Measurements from ENCODE around the gene TARBP1.

TARBP1 gene

GRCh38 chr1:234507626-234508387, 28.8 kb upstream of the TARBP1 start:
- TF ChIP-seq EZH2 (IDR thresholded peaks at IDR 0.05; ENCODE audit: borderline replicate concordance, low read depth, low read length, severe bottlenecking) = no peak
- TF ChIP-seq CTCF (IDR thresholded peaks at IDR 0.05; ENCODE audit: borderline replicate concordance, extremely low read depth, low read length, poor library complexity, severe bottlenecking) = no peak
- no peaks in the 10 kb centered on the region for H3K79me2 ChIP-seq (ENCODE audit: insufficient read depth, low read length)
- H4K20me1 ChIP-seq (ENCODE audit: insufficient read depth, low read length) = no peaks in the 10 kb centered on the region
- no peak overlapping the region for H3K27ac ChIP-seq (ENCODE audit: low read length)
- H3K36me3 ChIP-seq (ENCODE audit: insufficient read depth, low read length) = no peaks in the 10 kb centered on the region
- peaks cover 32% of the 10 kb centered on the region for H3K4me1 ChIP-seq (ENCODE audit: insufficient read depth, low read length)
- H3K4me2 ChIP-seq (ENCODE audit: insufficient read depth, low read length) = no peak overlapping the region
- H3K27me3 ChIP-seq (ENCODE audit: insufficient read depth, low read length, poor library complexity) = no peaks in the 10 kb centered on the region
- H2AFZ ChIP-seq (ENCODE audit: low read depth, low read length) = no peak overlapping the region
- no peak overlapping the region for H3K4me3 ChIP-seq (ENCODE audit: low read depth in 1 of 2, low read length in 2 of 2)
- no peak for ATAC-seq (ENCODE audit: insufficient read depth, low read depth)
- H3K9me3 ChIP-seq (ENCODE audit: insufficient read depth, low read length, severe bottlenecking) = no peaks in the 10 kb centered on the region
- H3K9ac ChIP-seq (ENCODE audit: low read depth, low read length) = no peak overlapping the region
- no peak for DNase-seq

GRCh38 chr1:234507089-234507488, 28.1 kb upstream of the TARBP1 start:
- no peak overlapping the region for H3K27ac ChIP-seq (ENCODE audit: low read length)
- H2AFZ ChIP-seq (ENCODE audit: low read depth, low read length) = no peak overlapping the region
- ATAC-seq (ENCODE audit: insufficient read depth, low read depth) (no peak), DNase-seq (no peak)
- no peaks in the 10 kb centered on the region for H3K79me2 ChIP-seq (ENCODE audit: insufficient read depth, low read length)
- no peaks in the 10 kb centered on the region for H3K36me3 ChIP-seq (ENCODE audit: insufficient read depth, low read length)
- H3K4me1 ChIP-seq (ENCODE audit: insufficient read depth, low read length) = peaks cover 32% of the 10 kb centered on the region
- H3K27me3 ChIP-seq (ENCODE audit: insufficient read depth, low read length, poor library complexity) = no peaks in the 10 kb centered on the region
- H3K4me3 ChIP-seq (ENCODE audit: low read depth in 1 of 2, low read length in 2 of 2) = no peak overlapping the region
- no peaks in the 10 kb centered on the region for H4K20me1 ChIP-seq (ENCODE audit: insufficient read depth, low read length)
- TF ChIP-seq EZH2 (IDR thresholded peaks at IDR 0.05; ENCODE audit: borderline replicate concordance, low read depth, low read length, severe bottlenecking) (no peak), CTCF (IDR thresholded peaks at IDR 0.05; ENCODE audit: borderline replicate concordance, extremely low read depth, low read length, poor library complexity, severe bottlenecking) (no peak)
- H3K9ac ChIP-seq (ENCODE audit: low read depth, low read length) = no peak overlapping the region
- H3K9me3 ChIP-seq (ENCODE audit: insufficient read depth, low read length, severe bottlenecking) = no peaks in the 10 kb centered on the region
- no peak overlapping the region for H3K4me2 ChIP-seq (ENCODE audit: insufficient read depth, low read length)

GRCh38 chr1:234505769-234506102, 26.8 kb upstream of the TARBP1 start:
- Histone ChIP-seq H3K27ac (ENCODE audit: low read length) (peak overlapping the region; percentile 68; the same call in 1 of the 2 replicates), H3K9me3 (ENCODE audit: insufficient read depth, low read length, severe bottlenecking) (no peaks in the 10 kb centered on the region), H3K4me3 (ENCODE audit: low read depth in 1 of 2, low read length in 2 of 2) (no peak overlapping the region), H4K20me1 (ENCODE audit: insufficient read depth, low read length) (no peaks in the 10 kb centered on the region), H3K27me3 (ENCODE audit: insufficient read depth, low read length, poor library complexity) (no peaks in the 10 kb centered on the region), H3K4me1 (ENCODE audit: insufficient read depth, low read length) (peaks cover 32% of the 10 kb centered on the region), H3K79me2 (ENCODE audit: insufficient read depth, low read length) (no peaks in the 10 kb centered on the region), H3K36me3 (ENCODE audit: insufficient read depth, low read length) (no peaks in the 10 kb centered on the region), H3K4me2 (ENCODE audit: insufficient read depth, low read length) (no peak overlapping the region), H2AFZ (ENCODE audit: low read depth, low read length) (peak overlapping the region; percentile 48; the same call in 1 of the 2 replicates), H3K9ac (ENCODE audit: low read depth, low read length) (no peak overlapping the region)
- no peak for ATAC-seq (ENCODE audit: insufficient read depth, low read depth)
- TF ChIP-seq CTCF (IDR thresholded peaks at IDR 0.05; ENCODE audit: borderline replicate concordance, extremely low read depth, low read length, poor library complexity, severe bottlenecking) (no peak), EZH2 (IDR thresholded peaks at IDR 0.05; ENCODE audit: borderline replicate concordance, low read depth, low read length, severe bottlenecking) (no peak)
- DNase-seq = no peak
